Neural cell (in vitro differentiated cells): ENCODE results near the gene FAM193B. TPM values are rescaled to one million over a fixed set of nuclear protein-coding genes. Genes with fewer than 3 reads are reported as not detected.
A peak's percentile ranks its signal among the peaks of the same experiment; 100 is the strongest.

Experiments used
- H2AFZ ChIP-seq: fragments of 200-600, 300-800 bp; sonication (generic), shearing (Covaris generic); 2 replicates; pipeline ENCODE4 v1.6.0; 2014; ENCODE audit warnings: low read depth, mild to moderate bottlenecking, antibody characterized with exemption, low read length, moderate library complexity
- H3F3A ChIP-seq: fragments of 200-600 bp; shearing (Covaris generic); 2 replicates; pipeline ENCODE4 v1.6.1; 2016; ENCODE audit warnings: mild to moderate bottlenecking, moderate library complexity, mixed read lengths, antibody characterized with exemption, low read length; ENCODE audit not compliant: insufficient read depth, poor library complexity, severe bottlenecking
- H3K27ac ChIP-seq: fragments of 200-600, 300-800 bp; sonication (generic), shearing (Covaris generic); 2 replicates; pipeline ENCODE4 v1.5.1; 2014; ENCODE audit warnings: mild to moderate bottlenecking, low read length, moderate library complexity
- H3K27me3 ChIP-seq: fragments of 300-800, 200-600 bp; sonication (generic), shearing (Covaris generic); 2 replicates; pipeline ENCODE4 v1.6.0; 2014; ENCODE audit warnings: mild to moderate bottlenecking, low read depth, low read length, moderate library complexity; ENCODE audit not compliant: insufficient read depth
- H3K36me3 ChIP-seq: fragments of 300-800, 200-600 bp; sonication (generic), shearing (Covaris generic); 2 replicates; pipeline ENCODE4 v1.5.1; 2014; ENCODE audit warnings: mild to moderate bottlenecking, antibody characterized with exemption, low read length, moderate library complexity; ENCODE audit not compliant: insufficient read depth
- H3K4me2 ChIP-seq: fragments of 300-800, 200-600 bp; sonication (generic), shearing (Covaris generic); 2 replicates; pipeline ENCODE4 v1.6.0; 2014; ENCODE audit warnings: mild to moderate bottlenecking, low read length
- H3K4me3 ChIP-seq: fragments of 300-800, 200-600 bp; sonication (generic), shearing (Covaris generic); 2 replicates; pipeline ENCODE4 v1.5.1; 2014; ENCODE audit warnings: mild to moderate bottlenecking, low read length, moderate library complexity
- H3K79me2 ChIP-seq: fragments of 200-600 bp; shearing (Covaris generic); replicated peaks from 2 replicates; pipeline ENCODE4 v1.6.0; 2014; ENCODE audit warnings: mild to moderate bottlenecking, low read length, moderate library complexity; ENCODE audit not compliant: insufficient read depth
- H3K9ac ChIP-seq: fragments of 300-800, 200-600 bp; sonication (generic), shearing (Covaris generic); 2 replicates; pipeline ENCODE4 v1.6.1; 2016; ENCODE audit warnings: mild to moderate bottlenecking, low read length, mixed read lengths
- H3K9me2 ChIP-seq: fragments of 200-600 bp; shearing (Covaris generic); 2 replicates; pipeline ENCODE4 v1.6.1; 2016; ENCODE audit warnings: mild to moderate bottlenecking, low read length, mixed read lengths; ENCODE audit not compliant: insufficient read depth
- H3K9me3 ChIP-seq: fragments of 200-600, 300-800 bp; sonication (generic), shearing (Covaris generic); 2 replicates; pipeline ENCODE4 v1.6.1; 2016; ENCODE audit warnings: mild to moderate bottlenecking, mixed run types, low read length, moderate library complexity, mixed read lengths
- H4K20me1 ChIP-seq: fragments of 200-600 bp; shearing (Covaris generic); 2 replicates; pipeline ENCODE4 v1.6.1; 2016; ENCODE audit warnings: mild to moderate bottlenecking, mixed run types; ENCODE audit not compliant: insufficient read depth
- CTCF ChIP-seq: fragments of 450-650 bp; IDR thresholded peaks from 2 replicates; pipeline ENCODE4 v1.5.1; 2014; ENCODE audit warnings: antibody characterized with exemption, mild to moderate bottlenecking, moderate library complexity; ENCODE audit not compliant: poor library complexity, severe bottlenecking
- EP300 ChIP-seq: fragments of 450-650 bp; conservative IDR thresholded peaks from 2 replicates; pipeline ENCODE4 v1.6.1; 2014; ENCODE audit warnings: antibody characterized with exemption, mild to moderate bottlenecking, moderate library complexity; ENCODE audit not compliant: poor library complexity, severe bottlenecking
- EZH2 ChIP-seq: fragments of 200-600, 300-800 bp; shearing (Covaris generic), sonication (generic); IDR thresholded peaks from 2 replicates; pipeline ENCODE4 v1.6.1; 2014; ENCODE audit warnings: antibody characterized with exemption, low read length, borderline replicate concordance, mild to moderate bottlenecking; ENCODE audit not compliant: insufficient read depth, poor library complexity, severe bottlenecking
- MXI1 ChIP-seq: fragments of 450-650 bp; conservative IDR thresholded peaks from 2 replicates; pipeline ENCODE4 v1.6.1; 2014; ENCODE audit warnings: antibody characterized with exemption, mild to moderate bottlenecking; ENCODE audit not compliant: poor library complexity, severe bottlenecking
- POLR2AphosphoS5 ChIP-seq: IDR thresholded peaks from 2 replicates; pipeline ENCODE4 v1.6.1; 2012
- RAD21 ChIP-seq: fragments of 450-650 bp; conservative IDR thresholded peaks from 2 replicates; pipeline ENCODE4 v1.6.1; 2014; ENCODE audit warnings: antibody characterized with exemption, mild to moderate bottlenecking, moderate library complexity
- REST ChIP-seq: IDR thresholded peaks from 2 replicates; pipeline ENCODE4 v1.6.1; 2012; ENCODE audit warnings: borderline replicate concordance
- SMC3 ChIP-seq: fragments of 450-650 bp; conservative IDR thresholded peaks from 2 replicates; pipeline ENCODE4 v1.6.1; 2014; ENCODE audit warnings: antibody characterized with exemption, mild to moderate bottlenecking, moderate library complexity; ENCODE audit not compliant: poor library complexity
- TAF1 ChIP-seq: IDR thresholded peaks from 2 replicates; pipeline ENCODE4 v1.6.1; 2012; ENCODE audit warnings: low read depth
- polyA plus RNA-seq: library from polyadenylated mRNA; depleted of rRNA; stranded (reverse); fragments of >200 nt; gene quantifications from 2 replicates; pipeline ENCODE4 v1.2.3, GENCODE V29; 2014

Gene FAM193B
- polyA plus RNA-seq, 1 donor from 2014 or later, result 79.2 TPM

GRCh38 chr5:177471610-177472356, 82.6 kb downstream of the FAM193B start:
- Histone ChIP-seq H3K36me3 (no peaks in the 10 kb centered on the region), H3K79me2 (peaks cover 55% of the 10 kb centered on the region), H3K9me3 (no peaks in the 10 kb centered on the region), H4K20me1 (peaks cover 35% of the 10 kb centered on the region), H3K4me2 (peak overlapping the region; percentile 93), H3F3A (peaks cover 4% of the 10 kb centered on the region), H3K9me2 (no peaks in the 10 kb centered on the region), H3K4me3 (peak overlapping the region; percentile 98), H3K27me3 (no peaks in the 10 kb centered on the region), H3K27ac (peak overlapping the region; percentile 92), H3K9ac (peak overlapping the region; percentile 98), H2AFZ (no peak overlapping the region)
- TF ChIP-seq SMC3, result no peak
- TF ChIP-seq RAD21, result no peak
- no peak for TF ChIP-seq MXI1
- no peak for TF ChIP-seq TAF1
- TF ChIP-seq REST, result no peak
- TF ChIP-seq CTCF, result no peak
- TF ChIP-seq EZH2, result no peak
- no peak for TF ChIP-seq POLR2AphosphoS5
- no peak for TF ChIP-seq EP300

GRCh38 chr5:177470759-177471536, 83.4 kb downstream of the FAM193B start:
- TF ChIP-seq REST (no peak), MXI1 (no peak), CTCF (no peak), SMC3 (no peak)
- Histone ChIP-seq H3K9me2 (no peaks in the 10 kb centered on the region), H3F3A (peaks cover 4% of the 10 kb centered on the region), H3K27me3 (no peaks in the 10 kb centered on the region), H3K4me2 (peak overlapping the region; percentile 93), H3K9me3 (no peaks in the 10 kb centered on the region), H3K27ac (peak overlapping the region; percentile 92), H3K79me2 (peaks cover 63% of the 10 kb centered on the region), H4K20me1 (peaks cover 35% of the 10 kb centered on the region), H3K9ac (peak overlapping the region; percentile 98), H2AFZ (no peak overlapping the region), H3K36me3 (peaks cover 7% of the 10 kb centered on the region), H3K4me3 (peak overlapping the region; percentile 98)
